ENCODE measurements around the gene CDK5.

CDK5 gene

GRCh38 chr7:151069841-151070573 is 12.3 kb upstream of the CDK5 start:
- Histone ChIP-seq H3K36me3 (ENCODE audit: control insufficient read depth, insufficient read depth, low read length) (peaks cover 85% of the 10 kb centered on the region), H3K9ac (ENCODE audit: low read length) (no peak overlapping the region), H3K27ac (ENCODE audit: low read depth, low read length) (no peak overlapping the region), H3K4me1 (ENCODE audit: control insufficient read depth, insufficient read depth, low read length) (peaks cover 8% of the 10 kb centered on the region), H3K9me3 (ENCODE audit: control insufficient read depth, insufficient read depth, low read depth, low read length) (no peaks in the 10 kb centered on the region), H3K4me3 (ENCODE audit: low read depth, low read length) (no peak overlapping the region), H3K27me3 (ENCODE audit: control insufficient read depth, insufficient read depth, low read length) (no peaks in the 10 kb centered on the region)

- H3K9ac ChIP-seq (ENCODE audit: low read length), result peak overlapping the region; percentile 52
- H3K27ac ChIP-seq (ENCODE audit: low read depth, low read length), result peak overlapping the region; percentile 55; the same call in 1 of the 2 replicates
- H3K4me1 ChIP-seq (ENCODE audit: control insufficient read depth, insufficient read depth, low read length), result peaks cover 12% of the 10 kb centered on the region
- H3K36me3 ChIP-seq (ENCODE audit: control insufficient read depth, insufficient read depth, low read length), result peaks cover 78% of the 10 kb centered on the region
- H3K4me3 ChIP-seq (ENCODE audit: low read depth, low read length), result no peak overlapping the region
- H3K9me3 ChIP-seq (ENCODE audit: control insufficient read depth, insufficient read depth, low read depth, low read length), result no peaks in the 10 kb centered on the region
- no peaks in the 10 kb centered on the region for H3K27me3 ChIP-seq (ENCODE audit: control insufficient read depth, insufficient read depth, low read length)
Observed at GRCh38 chr7:151068069-151068773, 10.5 kb upstream of the CDK5 start.

GRCh38 chr7:151066273-151066974 is 8.7 kb upstream of the CDK5 start:
- Histone ChIP-seq H3K9ac (ENCODE audit: low read length) (no peak overlapping the region), H3K27me3 (ENCODE audit: control insufficient read depth, insufficient read depth, low read length) (no peaks in the 10 kb centered on the region), H3K4me1 (ENCODE audit: control insufficient read depth, insufficient read depth, low read length) (peaks cover 23% of the 10 kb centered on the region), H3K4me3 (ENCODE audit: low read depth, low read length) (no peak overlapping the region), H3K27ac (ENCODE audit: low read depth, low read length) (no peak overlapping the region), H3K9me3 (ENCODE audit: control insufficient read depth, insufficient read depth, low read depth, low read length) (no peaks in the 10 kb centered on the region), H3K36me3 (ENCODE audit: control insufficient read depth, insufficient read depth, low read length) (peaks cover 66% of the 10 kb centered on the region)

- Histone ChIP-seq H3K9me3 (ENCODE audit: control insufficient read depth, insufficient read depth, low read depth, low read length) (no peaks in the 10 kb centered on the region), H3K9ac (ENCODE audit: low read length) (no peak overlapping the region), H3K4me1 (ENCODE audit: control insufficient read depth, insufficient read depth, low read length) (peaks cover 31% of the 10 kb centered on the region), H3K36me3 (ENCODE audit: control insufficient read depth, insufficient read depth, low read length) (peaks cover 57% of the 10 kb centered on the region), H3K27ac (ENCODE audit: low read depth, low read length) (no peak overlapping the region), H3K4me3 (ENCODE audit: low read depth, low read length) (no peak overlapping the region), H3K27me3 (ENCODE audit: control insufficient read depth, insufficient read depth, low read length) (no peaks in the 10 kb centered on the region)
Observed at GRCh38 chr7:151065516-151065915, 7.8 kb upstream of the CDK5 start.

GRCh38 chr7:151064993-151065392 is 7.3 kb upstream of the CDK5 start:
- Histone ChIP-seq H3K27me3 (ENCODE audit: control insufficient read depth, insufficient read depth, low read length) (no peaks in the 10 kb centered on the region), H3K4me1 (ENCODE audit: control insufficient read depth, insufficient read depth, low read length) (peaks cover 33% of the 10 kb centered on the region), H3K9ac (ENCODE audit: low read length) (no peak overlapping the region), H3K4me3 (ENCODE audit: low read depth, low read length) (no peak overlapping the region), H3K36me3 (ENCODE audit: control insufficient read depth, insufficient read depth, low read length) (peaks cover 52% of the 10 kb centered on the region), H3K27ac (ENCODE audit: low read depth, low read length) (no peak overlapping the region), H3K9me3 (ENCODE audit: control insufficient read depth, insufficient read depth, low read depth, low read length) (no peaks in the 10 kb centered on the region)

- H3K36me3 ChIP-seq (ENCODE audit: control insufficient read depth, insufficient read depth, low read length), result peaks cover 47% of the 10 kb centered on the region
- H3K27me3 ChIP-seq (ENCODE audit: control insufficient read depth, insufficient read depth, low read length), result no peaks in the 10 kb centered on the region
- H3K4me3 ChIP-seq (ENCODE audit: low read depth, low read length), result no peak overlapping the region
- H3K27ac ChIP-seq (ENCODE audit: low read depth, low read length), result no peak overlapping the region
- H3K9me3 ChIP-seq (ENCODE audit: control insufficient read depth, insufficient read depth, low read depth, low read length), result no peaks in the 10 kb centered on the region
- no peak overlapping the region for H3K9ac ChIP-seq (ENCODE audit: low read length)
- H3K4me1 ChIP-seq (ENCODE audit: control insufficient read depth, insufficient read depth, low read length), result peaks cover 33% of the 10 kb centered on the region
Observed at GRCh38 chr7:151064454-151064853, 6.8 kb upstream of the CDK5 start.

- Histone ChIP-seq H3K36me3 (ENCODE audit: control insufficient read depth, insufficient read depth, low read length) (peaks cover 38% of the 10 kb centered on the region), H3K27ac (ENCODE audit: low read depth, low read length) (no peak overlapping the region), H3K9ac (ENCODE audit: low read length) (no peak overlapping the region), H3K4me1 (ENCODE audit: control insufficient read depth, insufficient read depth, low read length) (peaks cover 42% of the 10 kb centered on the region), H3K4me3 (ENCODE audit: low read depth, low read length) (peak overlapping the region; percentile 70), H3K27me3 (ENCODE audit: control insufficient read depth, insufficient read depth, low read length) (no peaks in the 10 kb centered on the region), H3K9me3 (ENCODE audit: control insufficient read depth, insufficient read depth, low read depth, low read length) (no peaks in the 10 kb centered on the region)
Observed at GRCh38 chr7:151063212-151063561, 5.5 kb upstream of the CDK5 start.

- Histone ChIP-seq H3K9me3 (ENCODE audit: control insufficient read depth, insufficient read depth, low read depth, low read length) (no peaks in the 10 kb centered on the region), H3K4me3 (ENCODE audit: low read depth, low read length) (peak overlapping the region; percentile 70), H3K9ac (ENCODE audit: low read length) (peak overlapping the region; percentile 84), H3K4me1 (ENCODE audit: control insufficient read depth, insufficient read depth, low read length) (peaks cover 40% of the 10 kb centered on the region), H3K36me3 (ENCODE audit: control insufficient read depth, insufficient read depth, low read length) (peaks cover 32% of the 10 kb centered on the region), H3K27me3 (ENCODE audit: control insufficient read depth, insufficient read depth, low read length) (no peaks in the 10 kb centered on the region), H3K27ac (ENCODE audit: low read depth, low read length) (peak overlapping the region; percentile 90)
Observed at GRCh38 chr7:151062399-151063211, 4.9 kb upstream of the CDK5 start.

GRCh38 chr7:151062111-151062398 is 4.4 kb upstream of the CDK5 start:
- H3K9ac ChIP-seq (ENCODE audit: low read length), result peak overlapping the region; percentile 39
- H3K36me3 ChIP-seq (ENCODE audit: control insufficient read depth, insufficient read depth, low read length), result peaks cover 26% of the 10 kb centered on the region
- peak overlapping the region; percentile 86 for H3K4me3 ChIP-seq (ENCODE audit: low read depth, low read length)

GRCh38 chr7:151061213-151062110 is 3.8 kb upstream of the CDK5 start:
- peak overlapping the region; percentile 39 for H3K9ac ChIP-seq (ENCODE audit: low read length)
- no peaks in the 10 kb centered on the region for H3K9me3 ChIP-seq (ENCODE audit: control insufficient read depth, insufficient read depth, low read depth, low read length)
- H3K27ac ChIP-seq (ENCODE audit: low read depth, low read length), result no peak overlapping the region
- peaks cover 6% of the 10 kb centered on the region; the same call in 1 of the 2 replicates for H3K27me3 ChIP-seq (ENCODE audit: control insufficient read depth, insufficient read depth, low read length)
- peaks cover 41% of the 10 kb centered on the region for H3K4me1 ChIP-seq (ENCODE audit: control insufficient read depth, insufficient read depth, low read length)
- H3K36me3 ChIP-seq (ENCODE audit: control insufficient read depth, insufficient read depth, low read length), result peaks cover 20% of the 10 kb centered on the region
- H3K4me3 ChIP-seq (ENCODE audit: low read depth, low read length), result peak overlapping the region; percentile 86

More at GRCh38 chr7:151062111-151062398, 4.4 kb upstream of the CDK5 start:
- H3K27ac ChIP-seq (ENCODE audit: low read depth, low read length), result no peak overlapping the region
- H3K9me3 ChIP-seq (ENCODE audit: control insufficient read depth, insufficient read depth, low read depth, low read length), result no peaks in the 10 kb centered on the region
- 0 out of 2 replicates have a peak, but pooled peaks cover under 1% of the 10 kb centered on the region for H3K27me3 ChIP-seq (ENCODE audit: control insufficient read depth, insufficient read depth, low read length)
- peaks cover 36% of the 10 kb centered on the region for H3K4me1 ChIP-seq (ENCODE audit: control insufficient read depth, insufficient read depth, low read length)
